Posterior cingulate gyrus (tissue), 11 donors: ENCODE results near the gene HEPH.
"Not testable (repeated sequence)": the region's sequence is repeated elsewhere in the genome, so short reads cannot be mapped to it uniquely, and the experiment has no call there.

Experiments used
- DNase-seq, 10 donors: peaks; one replicate each; pipeline versions ENCODE4 v3.0.0 to v3.0.0-alpha.2; 2020 to 2021; ENCODE audit warnings: mixed read lengths in 3 of 10
- intact Hi-C: fragments of 100-400 bp; cut with DNase I; formaldehyde crosslinking; loops from one replicate; pipeline ENCODE4 v1.15.1; 2023

Gene HEPH

GRCh38 chrX:66163849-66164411 lies at the start of gene HEPH:
HEPH (plus strand) TSS chrX:66164247; CDS start chrX:66170571, 6,324 bp downstream.
- intact Hi-C loops = no loop called here
- peak in 3 of 10 donors; percentile 10 to 60 (median 45) for DNase-seq

- DNase-seq = peak in 1 of 10 donors; percentile 27
- intact Hi-C loops = not testable (repeated sequence)
Observed at GRCh38 chrX:66118722-66119121, 45.3 kb upstream of the HEPH start.

GRCh38 chrX:66121354-66121753 lies 42.7 kb upstream of the HEPH start:
- intact Hi-C loops, DNase-seq: not testable (repeated sequence)

- intact Hi-C loops = no loop called here
- DNase-seq = no peak
Observed at GRCh38 chrX:66126662-66127061, 37.4 kb upstream of the HEPH start.

GRCh38 chrX:66130469-66130868 lies 33.6 kb upstream of the HEPH start:
- no peak for DNase-seq
- intact Hi-C loops = no loop called here

GRCh38 chrX:66135284-66135683 lies 28.8 kb upstream of the HEPH start:
- intact Hi-C loops, DNase-seq: not testable (repeated sequence)

GRCh38 chrX:66142351-66142750 lies 21.7 kb upstream of the HEPH start:
- intact Hi-C loops = no loop called here
- DNase-seq = no peak

GRCh38 chrX:66144258-66144657 lies 19.8 kb upstream of the HEPH start:
- no peak for DNase-seq

GRCh38 chrX:66149519-66149918 lies 14.5 kb upstream of the HEPH start:
- no peak for DNase-seq
- intact Hi-C loops = no loop called here

More at GRCh38 chrX:66144258-66144657, 19.8 kb upstream of the HEPH start:
- intact Hi-C loops = no loop called here

GRCh38 chrX:66150163-66150562 lies 13.9 kb upstream of the HEPH start:
- no peak for DNase-seq
- intact Hi-C loops = no loop called here

- peak in 1 of 10 donors; percentile 34 for DNase-seq
- intact Hi-C loops = no loop called here
Observed at GRCh38 chrX:66162331-66162822, 1.7 kb upstream of the HEPH start.

- DNase-seq = no peak
- intact Hi-C loops = no loop called here
Observed at GRCh38 chrX:66163447-66163846, 600 bp upstream of the HEPH start.

- no peak for DNase-seq
- intact Hi-C loops = no loop called here
Observed at GRCh38 chrX:66164470-66164869, 423 bp downstream of the HEPH start.

GRCh38 chrX:66164931-66165330 lies 884 bp downstream of the HEPH start:
- no peak for DNase-seq
- intact Hi-C loops = no loop called here

- intact Hi-C loops = no loop called here
- no peak for DNase-seq
Observed at GRCh38 chrX:66166671-66167070, 2.6 kb downstream of the HEPH start.

GRCh38 chrX:66167431-66167830 lies 3.4 kb downstream of the HEPH start:
- DNase-seq = no peak
- intact Hi-C loops = no loop called here

GRCh38 chrX:66176134-66176533 lies 12.1 kb downstream of the HEPH start:
- intact Hi-C loops = no loop called here
- DNase-seq = no peak

- intact Hi-C loops = no loop called here
- DNase-seq = no peak
Observed at GRCh38 chrX:66191563-66191962, 27.5 kb downstream of the HEPH start.

GRCh38 chrX:66193821-66194220 lies 29.8 kb downstream of the HEPH start:
- DNase-seq = no peak
- intact Hi-C loops = no loop called here

GRCh38 chrX:66200050-66200664 lies 36.1 kb downstream of the HEPH start:
- DNase-seq = no peak
- intact Hi-C loops = no loop called here

GRCh38 chrX:66200855-66201795 lies 37.1 kb downstream of the HEPH start:
- intact Hi-C loops = no loop called here
- no peak for DNase-seq
